HL-60 (cell line): ENCODE results near the gene CCDC146.

Experiments used
- CTCF ChIP-seq: IDR thresholded peaks from one replicate; pipeline ENCODE4 v1.5.1; 2011; ENCODE audit warnings: low read length, control low read depth, inconsistent platforms; ENCODE audit not compliant: insufficient read depth
- GABPA ChIP-seq: IDR thresholded peaks from 2 replicates; pipeline ENCODE4 v1.6.1; 2012; ENCODE audit warnings: low read depth
- SPI1 ChIP-seq: IDR thresholded peaks from 2 replicates; pipeline ENCODE4 v1.6.1; 2012; ENCODE audit warnings: low read depth, mild to moderate bottlenecking, borderline replicate concordance

GRCh38 chr7:77308792-77309191 is 186.4 kb downstream of the CCDC146 start:
- TF ChIP-seq CTCF (no peak), SPI1 (no peak), GABPA (no peak)
